ENCODE measurements around the gene CYP3A7. TPM values are rescaled to one million over a fixed set of nuclear protein-coding genes. Genes with fewer than 3 reads are reported as not detected.

CYP3A7 gene
- total and polyA plus RNA-seq, 2 of the 13 experiments (the other 11 are each of a cell fraction or from before 2014, with no cell fraction given): 5.8 to 6.4 TPM

GRCh38 chr7:99694201-99694911, 40.6 kb downstream of the CYP3A7 start (continued):
- TF ChIP-seq ERF (CRISPR knock-in tag; IDR thresholded peaks at IDR 0.05) (peak; percentile 40; the same call in 1 of the 2 replicates), XRCC5 (optimal IDR thresholded peaks at IDR 0.05; ENCODE audit: low read length) (no peak), ZNF142 (CRISPR knock-in tag; IDR thresholded peaks at IDR 0.05) (peak; percentile 53; the same call in 1 of the 2 replicates), THRA (CRISPR knock-in tag; IDR thresholded peaks at IDR 0.05; ENCODE audit: borderline replicate concordance) (no peak), ZNF263 (CRISPR knock-in tag; IDR thresholded peaks at IDR 0.05) (no peak), TP53 (CRISPR knock-in tag; conservative IDR thresholded peaks at IDR 0.05) (no peak), CENPBD1 (CRISPR knock-in tag; IDR thresholded peaks at IDR 0.05; ENCODE audit: borderline replicate concordance, low read depth) (no peak), NONO (IDR thresholded peaks at IDR 0.05) (no peak), NONO (CRISPR knock-in tag; conservative IDR thresholded peaks at IDR 0.05) (0 out of 2 replicates have a peak, but pooled peaks have one; percentile 34), ZNF225 (CRISPR knock-in tag; IDR thresholded peaks at IDR 0.05) (no peak), MXI1 (IDR thresholded peaks at IDR 0.05; ENCODE audit: borderline replicate concordance, low read depth, low read length) (no peak), ZNF383 (CRISPR knock-in tag; IDR thresholded peaks at IDR 0.05; ENCODE audit: borderline replicate concordance) (no peak), NBN (conservative IDR thresholded peaks at IDR 0.05) (no peak), ZNF547 (CRISPR knock-in tag; IDR thresholded peaks at IDR 0.05) (no peak), ZNF660 (CRISPR knock-in tag; IDR thresholded peaks at IDR 0.05; ENCODE audit: borderline replicate concordance, low read depth) (no peak), RXRB (CRISPR knock-in tag; IDR thresholded peaks at IDR 0.05; ENCODE audit: borderline replicate concordance) (peak; percentile 85; the same call in 1 of the 2 replicates), SAFB2 (CRISPR knock-in tag; IDR thresholded peaks at IDR 0.05; ENCODE audit: borderline replicate concordance, low read depth) (no peak), ZFAT (CRISPR knock-in tag; conservative IDR thresholded peaks at IDR 0.05) (no peak), SKI (IDR thresholded peaks at IDR 0.05; ENCODE audit: partially characterized antibody) (no peak), ATF7-NPFF (CRISPR knock-in tag; IDR thresholded peaks at IDR 0.05; ENCODE audit: low read depth) (no peak), AHR (CRISPR knock-in tag; IDR thresholded peaks at IDR 0.05) (no peak), ZNF275 (CRISPR knock-in tag; IDR thresholded peaks at IDR 0.05; ENCODE audit: borderline replicate concordance) (0 out of 2 replicates have a peak, but pooled peaks have one; percentile 45)
